Measurements from ENCODE around the gene LDLRAD4.

Gene LDLRAD4

GRCh38 chr18:13217466-13217961 is 1.0 kb upstream of the LDLRAD4 start:
- no peaks in the 10 kb centered on the region for H3K36me3 ChIP-seq (ENCODE audit: control insufficient read depth in 2 of 2, insufficient read depth in 2 of 2, low read length in 2 of 2)
- H3K9me3 ChIP-seq (ENCODE audit: control insufficient read depth in 2 of 2, low read length in 2 of 2) = no peaks in the 10 kb centered on the region
- H3K4me1 ChIP-seq (ENCODE audit: control insufficient read depth in 2 of 2, insufficient read depth in 2 of 2, low read length in 2 of 2) = peaks cover 26 to 44% of the 10 kb centered on the region in 2 donors
- H3K27me3 ChIP-seq (ENCODE audit: control insufficient read depth in 2 of 2, insufficient read depth in 2 of 2, low read length in 2 of 2) = no peaks in the 10 kb centered on the region
- peak overlapping the region; percentile 54 to 78 for H3K27ac ChIP-seq (ENCODE audit: low read depth in 2 of 2, low read length in 2 of 2)
- H3K9ac ChIP-seq (ENCODE audit: low read depth in 1 of 2, low read length in 2 of 2) = peak overlapping the region in 1 of 2 donors; percentile 38
- H3K4me3 ChIP-seq (ENCODE audit: low read length in 2 of 2) = peak overlapping the region; percentile 74 to 78

- no peaks in the 10 kb centered on the region for H3K27me3 ChIP-seq (ENCODE audit: control insufficient read depth in 2 of 2, insufficient read depth in 2 of 2, low read length in 2 of 2)
Measured at GRCh38 chr18:13217971-13218367, 591 bp upstream of the LDLRAD4 start.

GRCh38 chr18:13218997-13219396 is 437 bp downstream of the LDLRAD4 start:
- H3K9ac ChIP-seq (ENCODE audit: low read depth in 1 of 2, low read length in 2 of 2) = peak overlapping the region; percentile 29 to 80
- H3K4me3 ChIP-seq (ENCODE audit: low read length in 2 of 2) = peak overlapping the region; percentile 74 to 78
- H3K9me3 ChIP-seq (ENCODE audit: control insufficient read depth in 2 of 2, low read length in 2 of 2) = no peaks in the 10 kb centered on the region
- peaks cover 40 to 59% of the 10 kb centered on the region in 2 donors for H3K4me1 ChIP-seq (ENCODE audit: control insufficient read depth in 2 of 2, insufficient read depth in 2 of 2, low read length in 2 of 2)
- no peaks in the 10 kb centered on the region for H3K36me3 ChIP-seq (ENCODE audit: control insufficient read depth in 2 of 2, insufficient read depth in 2 of 2, low read length in 2 of 2)
- H3K27me3 ChIP-seq (ENCODE audit: control insufficient read depth in 2 of 2, insufficient read depth in 2 of 2, low read length in 2 of 2) = no peaks in the 10 kb centered on the region
- H3K27ac ChIP-seq (ENCODE audit: low read depth in 2 of 2, low read length in 2 of 2) = peak overlapping the region; percentile 75 to 78

More at GRCh38 chr18:13217971-13218367, 591 bp upstream of the LDLRAD4 start:
- Histone ChIP-seq H3K9me3 (ENCODE audit: control insufficient read depth in 2 of 2, low read length in 2 of 2) (no peaks in the 10 kb centered on the region), H3K36me3 (ENCODE audit: control insufficient read depth in 2 of 2, insufficient read depth in 2 of 2, low read length in 2 of 2) (no peaks in the 10 kb centered on the region), H3K4me1 (ENCODE audit: control insufficient read depth in 2 of 2, insufficient read depth in 2 of 2, low read length in 2 of 2) (peaks cover 30 to 49% of the 10 kb centered on the region in 2 donors), H3K27ac (ENCODE audit: low read depth in 2 of 2, low read length in 2 of 2) (peak overlapping the region; percentile 75 to 78), H3K9ac (ENCODE audit: low read depth in 1 of 2, low read length in 2 of 2) (peak overlapping the region; percentile 41 to 80), H3K4me3 (ENCODE audit: low read length in 2 of 2) (peak overlapping the region; percentile 74 to 78)

- Histone ChIP-seq H3K9ac (ENCODE audit: low read depth in 1 of 2, low read length in 2 of 2) (peak overlapping the region in 1 of 2 donors; percentile 22), H3K27ac (ENCODE audit: low read depth in 2 of 2, low read length in 2 of 2) (peak overlapping the region in 1 of 2 donors; percentile 21), H3K9me3 (ENCODE audit: control insufficient read depth in 2 of 2, low read length in 2 of 2) (no peaks in the 10 kb centered on the region), H3K4me3 (ENCODE audit: low read length in 2 of 2) (peak overlapping the region; percentile 74 to 78), H3K36me3 (ENCODE audit: control insufficient read depth in 2 of 2, insufficient read depth in 2 of 2, low read length in 2 of 2) (no peaks in the 10 kb centered on the region), H3K27me3 (ENCODE audit: control insufficient read depth in 2 of 2, insufficient read depth in 2 of 2, low read length in 2 of 2) (no peaks in the 10 kb centered on the region), H3K4me1 (ENCODE audit: control insufficient read depth in 2 of 2, insufficient read depth in 2 of 2, low read length in 2 of 2) (peaks cover 41 to 62% of the 10 kb centered on the region in 2 donors)
Measured at GRCh38 chr18:13219593-13220159, 1.1 kb downstream of the LDLRAD4 start.

- Histone ChIP-seq H3K9me3 (ENCODE audit: control insufficient read depth in 2 of 2, low read length in 2 of 2) (no peaks in the 10 kb centered on the region), H3K27ac (ENCODE audit: low read depth in 2 of 2, low read length in 2 of 2) (peak overlapping the region; percentile 2 to 12), H3K9ac (ENCODE audit: low read depth in 1 of 2, low read length in 2 of 2) (no peak overlapping the region), H3K27me3 (ENCODE audit: control insufficient read depth in 2 of 2, insufficient read depth in 2 of 2, low read length in 2 of 2) (no peaks in the 10 kb centered on the region), H3K4me3 (ENCODE audit: low read length in 2 of 2) (peak overlapping the region in 1 of 2 donors; percentile 42), H3K36me3 (ENCODE audit: control insufficient read depth in 2 of 2, insufficient read depth in 2 of 2, low read length in 2 of 2) (no peaks in the 10 kb centered on the region), H3K4me1 (ENCODE audit: control insufficient read depth in 2 of 2, insufficient read depth in 2 of 2, low read length in 2 of 2) (peaks cover 41 to 62% of the 10 kb centered on the region in 2 donors)
Measured at GRCh38 chr18:13220361-13220991, 1.9 kb downstream of the LDLRAD4 start.

- H3K9ac ChIP-seq (ENCODE audit: low read depth in 1 of 2, low read length in 2 of 2) = peak overlapping the region; percentile 47 to 52
- no peaks in the 10 kb centered on the region for H3K9me3 ChIP-seq (ENCODE audit: control insufficient read depth in 2 of 2, low read length in 2 of 2)
- H3K4me3 ChIP-seq (ENCODE audit: low read length in 2 of 2) = peak overlapping the region; percentile 10 to 53
- H3K36me3 ChIP-seq (ENCODE audit: control insufficient read depth in 2 of 2, insufficient read depth in 2 of 2, low read length in 2 of 2) = peaks cover 0 to under 1% of the 10 kb centered on the region in 2 donors
- H3K4me1 ChIP-seq (ENCODE audit: control insufficient read depth in 2 of 2, insufficient read depth in 2 of 2, low read length in 2 of 2) = peaks cover 34 to 52% of the 10 kb centered on the region in 2 donors
- peak overlapping the region; percentile 76 to 80 for H3K27ac ChIP-seq (ENCODE audit: low read depth in 2 of 2, low read length in 2 of 2)
- no peaks in the 10 kb centered on the region for H3K27me3 ChIP-seq (ENCODE audit: control insufficient read depth in 2 of 2, insufficient read depth in 2 of 2, low read length in 2 of 2)
Measured at GRCh38 chr18:13221869-13222855, 3.6 kb downstream of the LDLRAD4 start.

- H3K9ac ChIP-seq (ENCODE audit: low read depth in 1 of 2, low read length in 2 of 2) = peak overlapping the region; percentile 47 to 52
- H3K4me3 ChIP-seq (ENCODE audit: low read length in 2 of 2) = peak overlapping the region; percentile 11 to 53
- H3K27ac ChIP-seq (ENCODE audit: low read depth in 2 of 2, low read length in 2 of 2) = peak overlapping the region; percentile 76 to 80
- no peaks in the 10 kb centered on the region for H3K9me3 ChIP-seq (ENCODE audit: control insufficient read depth in 2 of 2, low read length in 2 of 2)
- peaks cover 34 to 52% of the 10 kb centered on the region in 2 donors for H3K4me1 ChIP-seq (ENCODE audit: control insufficient read depth in 2 of 2, insufficient read depth in 2 of 2, low read length in 2 of 2)
- peaks cover 0 to 4% of the 10 kb centered on the region in 2 donors for H3K36me3 ChIP-seq (ENCODE audit: control insufficient read depth in 2 of 2, insufficient read depth in 2 of 2, low read length in 2 of 2)
- H3K27me3 ChIP-seq (ENCODE audit: control insufficient read depth in 2 of 2, insufficient read depth in 2 of 2, low read length in 2 of 2) = no peaks in the 10 kb centered on the region
Measured at GRCh38 chr18:13222856-13223281, 4.3 kb downstream of the LDLRAD4 start.

- H3K4me1 ChIP-seq (ENCODE audit: control insufficient read depth in 2 of 2, insufficient read depth in 2 of 2, low read length in 2 of 2) = peaks cover 34 to 52% of the 10 kb centered on the region in 2 donors
- H3K4me3 ChIP-seq (ENCODE audit: low read length in 2 of 2) = peak overlapping the region; percentile 11 to 53
- H3K9me3 ChIP-seq (ENCODE audit: control insufficient read depth in 2 of 2, low read length in 2 of 2) = no peaks in the 10 kb centered on the region
- no peaks in the 10 kb centered on the region for H3K27me3 ChIP-seq (ENCODE audit: control insufficient read depth in 2 of 2, insufficient read depth in 2 of 2, low read length in 2 of 2)
- H3K36me3 ChIP-seq (ENCODE audit: control insufficient read depth in 2 of 2, insufficient read depth in 2 of 2, low read length in 2 of 2) = peaks cover 0 to 6% of the 10 kb centered on the region in 2 donors
- peak overlapping the region in 1 of 2 donors; percentile 47 for H3K9ac ChIP-seq (ENCODE audit: low read depth in 1 of 2, low read length in 2 of 2)
- H3K27ac ChIP-seq (ENCODE audit: low read depth in 2 of 2, low read length in 2 of 2) = peak overlapping the region; percentile 76 to 80
Measured at GRCh38 chr18:13223311-13224143, 5.0 kb downstream of the LDLRAD4 start.

- H3K4me1 ChIP-seq (ENCODE audit: control insufficient read depth in 2 of 2, insufficient read depth in 2 of 2, low read length in 2 of 2) = peaks cover 27 to 39% of the 10 kb centered on the region in 2 donors
- H3K27ac ChIP-seq (ENCODE audit: low read depth in 2 of 2, low read length in 2 of 2) = no peak overlapping the region
Measured at GRCh38 chr18:13225261-13225660, 6.7 kb downstream of the LDLRAD4 start.

More at GRCh38 chr18:13225261-13225660, 6.7 kb downstream of the LDLRAD4 start:
- Histone ChIP-seq H3K36me3 (ENCODE audit: control insufficient read depth in 2 of 2, insufficient read depth in 2 of 2, low read length in 2 of 2) (peaks cover 2 to 6% of the 10 kb centered on the region in 2 donors), H3K27me3 (ENCODE audit: control insufficient read depth in 2 of 2, insufficient read depth in 2 of 2, low read length in 2 of 2) (no peaks in the 10 kb centered on the region), H3K4me3 (ENCODE audit: low read length in 2 of 2) (no peak overlapping the region), H3K9me3 (ENCODE audit: control insufficient read depth in 2 of 2, low read length in 2 of 2) (no peaks in the 10 kb centered on the region), H3K9ac (ENCODE audit: low read depth in 1 of 2, low read length in 2 of 2) (no peak overlapping the region)
